HG03439 (cell line): Measurements from ENCODE around the gene DIAPH1.
A peak's percentile ranks its signal among the peaks of the same experiment; 100 is the strongest.

Experiments used
- ATAC-seq: cut with Tn5 transposase; IDR thresholded peaks from one replicate; pipeline ENCODE4 v1.9.1; 2021; ENCODE audit warnings: mild to moderate bottlenecking, moderate library complexity; ENCODE audit not compliant: unreplicated experiment

Gene DIAPH1

GRCh38 chr5:141508440-141508797 is 110.4 kb downstream of the DIAPH1 start:
- ATAC-seq = no peak

- peak; percentile 31 for ATAC-seq
These were observed 111.3 kb downstream of the DIAPH1 start for GRCh38 chr5:141507387-141508091.

- ATAC-seq = no peak
These were observed 112.2 kb downstream of the DIAPH1 start for GRCh38 chr5:141506381-141507155.

GRCh38 chr5:141504216-141504615 is 114.6 kb downstream of the DIAPH1 start:
- no peak for ATAC-seq

- no peak for ATAC-seq
These were observed 115.1 kb downstream of the DIAPH1 start for GRCh38 chr5:141503681-141504080.

- no peak for ATAC-seq
These were observed 117.0 kb downstream of the DIAPH1 start for GRCh38 chr5:141501761-141502160.

- ATAC-seq = no peak
These were observed 122.8 kb downstream of the DIAPH1 start for GRCh38 chr5:141496038-141496437.

- no peak for ATAC-seq
These were observed 123.4 kb downstream of the DIAPH1 start for GRCh38 chr5:141495453-141495811.

- no peak for ATAC-seq
These were observed 123.9 kb downstream of the DIAPH1 start for GRCh38 chr5:141494761-141495452.

- ATAC-seq = no peak
These were observed 125.0 kb downstream of the DIAPH1 start for GRCh38 chr5:141493500-141494422.

- ATAC-seq = no peak
These were observed 126.5 kb downstream of the DIAPH1 start for GRCh38 chr5:141492168-141492885.

- ATAC-seq = no peak
These were observed 127.3 kb downstream of the DIAPH1 start for GRCh38 chr5:141491323-141492167.

GRCh38 chr5:141490771-141491170 is 128.0 kb downstream of the DIAPH1 start:
- ATAC-seq = no peak

- no peak for ATAC-seq
These were observed 128.5 kb downstream of the DIAPH1 start for GRCh38 chr5:141490271-141490670.

- ATAC-seq = no peak
These were observed 129.0 kb downstream of the DIAPH1 start for GRCh38 chr5:141489841-141490240.

- ATAC-seq = no peak
These were observed 129.9 kb downstream of the DIAPH1 start, which contains the start of gene PCDHGC5 for GRCh38 chr5:141488591-141489561. Gene PCDHGC5 (plus strand): TSS chr5:141489081. CDS start chr5:141489241, 160 bp downstream.

GRCh38 chr5:141487131-141487530 is 131.7 kb downstream of the DIAPH1 start:
- ATAC-seq = no peak

- ATAC-seq = no peak
These were observed 132.7 kb downstream of the DIAPH1 start for GRCh38 chr5:141486091-141486490.
